Stimulated activated effector memory CD8-positive, alpha-beta T cell treated with anti-CD3 and anti-CD28 coated beads, Interleukin-12 subunit alpha, Interleukin-12 subunit beta, amount 100 ng/mL, for 72 hours (primary cell): ENCODE data around the gene PDIA4.
"Not testable (repeated sequence)": the region's sequence is repeated elsewhere in the genome, so short reads cannot be mapped to it uniquely, and the experiment has no call there.

Source experiments
- ATAC-seq: fragments of 150-1000 bp; cut with Tn5 transposase; 2 replicates; pipeline ENCODE4 v1.10.0; 2021
- DNase-seq, 2 donors: peaks; one replicate each; pipeline ENCODE4 v3.0.0; 2021 to 2022; ENCODE audit warnings: low spot score in 2 of 2
- H3K27ac Mint-ChIP-seq: one replicate; pipeline ENCODE4 v1.8.0; 2022; ENCODE audit warnings: mild to moderate bottlenecking, mixed read lengths
- H3K36me3 Mint-ChIP-seq: one replicate; pipeline ENCODE4 v1.8.0; 2022; ENCODE audit warnings: mild to moderate bottlenecking, mixed read lengths
- H3K4me1 Mint-ChIP-seq: one replicate; pipeline ENCODE4 v1.8.0; 2022; ENCODE audit warnings: mixed read lengths
- H3K4me3 Mint-ChIP-seq: one replicate; pipeline ENCODE4 v1.8.0; 2022; ENCODE audit warnings: mild to moderate bottlenecking, mixed read lengths
- H3K9me3 Mint-ChIP-seq: one replicate; pipeline ENCODE4 v1.8.0; 2022; ENCODE audit warnings: mixed read lengths

Gene PDIA4

DNA sequence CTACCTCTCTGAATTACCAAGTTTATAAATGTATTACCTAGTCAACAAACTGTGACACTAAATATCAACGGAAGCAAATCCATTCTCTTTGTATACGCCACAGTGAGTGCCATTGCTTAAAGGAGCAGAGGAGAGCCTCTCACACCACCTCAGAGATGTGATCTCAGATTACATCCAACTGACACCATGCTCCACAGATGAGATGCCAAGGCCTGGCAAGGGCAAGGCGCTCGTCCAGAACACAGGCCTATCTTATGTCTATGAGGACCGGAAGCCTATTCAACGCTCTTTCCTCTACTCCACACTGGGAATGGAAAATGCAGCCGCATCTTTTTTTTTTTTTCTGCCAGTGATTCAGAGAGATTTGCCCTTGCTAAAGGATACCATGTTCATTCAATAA is 11.4 kb downstream of the PDIA4 start:
- no peak for ATAC-seq
- Mint-ChIP-seq H3K4me3 (no peak overlapping the region), H3K27ac (peak overlapping the region; percentile 69), H3K36me3 (peaks cover 100% of the 10 kb centered on the region), H3K9me3 (no peaks in the 10 kb centered on the region), H3K4me1 (peaks cover 37% of the 10 kb centered on the region)
- DNase-seq: no peak

DNA sequence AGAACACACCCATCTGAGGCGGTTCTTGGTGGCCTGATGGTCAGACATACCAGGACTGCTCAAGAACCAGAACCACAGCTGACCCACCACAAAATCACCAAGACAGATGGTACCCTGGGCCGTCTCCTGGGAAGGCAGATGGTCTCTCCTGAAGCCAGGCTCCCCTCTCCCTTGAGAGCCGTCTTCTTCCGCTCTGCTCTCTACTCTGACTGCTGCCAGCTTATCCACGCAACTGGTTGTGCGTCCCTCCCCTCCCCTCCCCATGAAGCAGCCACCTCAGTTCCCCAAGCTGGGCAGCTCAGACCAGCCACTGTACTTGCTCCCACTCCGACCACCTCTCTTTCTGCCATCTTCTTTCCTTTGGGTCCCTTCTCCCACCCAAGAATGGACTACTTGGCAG is 14.0 kb downstream of the PDIA4 start:
- peaks cover 18% of the 10 kb centered on the region for H3K4me1 Mint-ChIP-seq
- H3K9me3 Mint-ChIP-seq: no peaks in the 10 kb centered on the region
- DNase-seq: no peak
- no peak for ATAC-seq
- H3K27ac Mint-ChIP-seq: peak overlapping the region; percentile 87
- H3K36me3 Mint-ChIP-seq: peaks cover 96% of the 10 kb centered on the region
- H3K4me3 Mint-ChIP-seq: no peak overlapping the region

DNA sequence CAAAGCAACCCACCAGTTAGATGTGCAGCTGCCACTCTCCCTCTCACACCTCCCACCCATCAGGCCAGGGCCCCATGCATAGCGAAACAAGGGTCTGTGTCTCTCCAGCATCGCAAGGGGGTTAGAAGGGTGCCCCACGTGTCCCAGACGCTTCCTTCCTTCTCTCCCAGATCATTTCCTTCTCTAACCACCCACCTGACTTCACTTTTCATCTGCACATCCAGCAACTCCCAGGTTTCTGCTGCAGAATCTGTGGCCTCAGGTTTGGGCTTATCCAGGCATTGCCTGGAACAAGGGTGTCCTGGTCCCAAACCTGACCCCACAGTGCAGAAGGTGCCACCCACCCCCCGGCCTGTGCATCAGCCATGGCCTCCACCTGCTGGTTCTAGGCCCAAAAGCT is 14.4 kb downstream of the PDIA4 start:
- Mint-ChIP-seq H3K9me3 (no peaks in the 10 kb centered on the region), H3K4me1 (peaks cover 18% of the 10 kb centered on the region), H3K36me3 (peaks cover 96% of the 10 kb centered on the region), H3K27ac (peak overlapping the region; percentile 87), H3K4me3 (no peak overlapping the region)
- DNase-seq (no peak), ATAC-seq (no peak)

DNA sequence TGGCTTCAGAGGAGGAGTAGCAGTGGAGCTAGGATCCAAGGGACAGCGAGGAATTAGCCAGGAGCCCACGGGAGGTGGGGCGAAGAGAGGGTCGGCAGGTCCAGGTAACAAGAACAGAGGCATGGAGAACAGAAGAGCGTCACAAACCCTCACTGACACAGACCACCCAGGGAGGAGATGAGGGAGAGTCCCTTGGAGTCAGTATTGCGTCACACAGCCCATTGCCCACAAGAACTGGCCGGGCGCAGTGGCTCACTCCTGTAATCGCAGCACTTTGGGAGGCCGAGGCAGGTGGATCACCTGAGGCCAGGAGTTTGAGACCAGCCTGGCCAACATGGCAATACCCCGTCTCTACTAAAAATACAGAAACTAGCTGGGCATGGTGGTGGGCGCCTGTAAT is 15.6 kb downstream of the PDIA4 start:
- Mint-ChIP-seq H3K4me1 (peaks cover 18% of the 10 kb centered on the region), H3K36me3 (peaks cover 96% of the 10 kb centered on the region), H3K27ac (peak overlapping the region; percentile 73)
- not testable (repeated sequence) for H3K4me3 Mint-ChIP-seq, DNase-seq, ATAC-seq, H3K9me3 Mint-ChIP-seq

DNA sequence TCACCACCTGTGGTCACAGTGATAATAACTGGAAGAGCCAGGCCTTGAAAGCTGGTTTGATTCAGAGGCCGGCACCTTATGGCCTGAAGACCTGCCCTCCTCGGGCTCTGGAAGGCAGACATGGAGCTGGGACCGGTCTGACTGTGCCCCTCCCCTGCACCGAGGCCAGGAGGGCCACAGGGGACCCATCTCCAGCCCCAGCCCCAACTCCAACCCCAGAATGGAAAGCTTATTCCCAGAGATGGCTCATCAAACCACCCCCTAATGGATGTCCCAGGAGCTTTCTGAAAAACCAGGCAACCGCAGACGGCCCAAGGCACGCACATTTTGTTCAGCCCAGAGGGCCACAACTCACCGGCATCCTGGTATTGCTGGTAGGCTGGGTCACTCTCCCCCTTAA is 16.8 kb downstream of the PDIA4 start:
- peaks cover 96% of the 10 kb centered on the region for H3K36me3 Mint-ChIP-seq
- H3K9me3 Mint-ChIP-seq: no peaks in the 10 kb centered on the region
- ATAC-seq: no peak
- peaks cover 18% of the 10 kb centered on the region for H3K4me1 Mint-ChIP-seq
- peak overlapping the region; percentile 73 for H3K27ac Mint-ChIP-seq
- no peak overlapping the region for H3K4me3 Mint-ChIP-seq
- no peak for DNase-seq

DNA sequence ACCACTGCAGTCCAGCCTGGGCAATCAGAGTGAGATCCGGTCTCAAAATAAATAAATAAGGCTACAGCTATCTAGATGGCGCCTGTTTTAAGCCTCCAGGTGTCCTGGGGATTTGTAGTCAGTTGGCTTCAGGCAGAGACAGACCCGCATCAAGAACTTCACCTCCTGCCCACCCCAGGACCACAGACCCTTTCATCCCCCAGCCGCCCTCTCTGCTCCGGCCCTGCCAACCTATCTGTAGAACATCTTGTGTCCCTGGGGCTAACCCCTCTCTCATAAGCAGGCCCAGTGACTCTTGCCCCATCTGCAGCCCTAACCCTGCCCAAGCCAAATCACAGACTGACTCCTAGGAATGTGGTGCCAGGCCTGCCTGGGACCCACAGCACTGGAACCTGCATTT is 17.9 kb downstream of the PDIA4 start:
- peak overlapping the region; percentile 12 for H3K27ac Mint-ChIP-seq
- H3K4me3 Mint-ChIP-seq: no peak overlapping the region
- peaks cover 96% of the 10 kb centered on the region for H3K36me3 Mint-ChIP-seq
- DNase-seq (no peak), ATAC-seq (no peak)
- no peaks in the 10 kb centered on the region for H3K9me3 Mint-ChIP-seq
- peaks cover 25% of the 10 kb centered on the region for H3K4me1 Mint-ChIP-seq

DNA sequence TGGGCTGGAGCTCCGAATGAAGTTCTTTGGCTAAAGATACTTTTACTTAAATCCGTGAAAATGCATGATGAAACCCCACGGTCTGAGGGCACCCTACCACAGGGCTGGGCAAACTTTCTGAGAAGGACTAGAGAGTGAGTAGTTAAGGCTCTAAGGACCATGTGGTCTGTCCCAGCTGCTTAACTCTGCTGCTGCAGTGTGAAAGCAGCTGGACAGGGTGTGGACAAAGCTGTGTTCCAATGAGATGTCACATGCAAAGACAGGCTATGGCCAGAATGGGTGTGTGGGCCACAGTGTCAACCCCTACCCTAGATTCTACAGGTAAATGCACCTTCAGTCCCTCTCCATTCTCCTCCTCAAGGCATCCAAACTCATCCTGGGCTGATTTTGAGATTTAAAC is 18.8 kb downstream of the PDIA4 start:
- Mint-ChIP-seq H3K9me3 (no peaks in the 10 kb centered on the region), H3K36me3 (peaks cover 96% of the 10 kb centered on the region), H3K27ac (no peak overlapping the region), H3K4me1 (peaks cover 22% of the 10 kb centered on the region), H3K4me3 (no peak overlapping the region)
- ATAC-seq: no peak
- DNase-seq: no peak

DNA sequence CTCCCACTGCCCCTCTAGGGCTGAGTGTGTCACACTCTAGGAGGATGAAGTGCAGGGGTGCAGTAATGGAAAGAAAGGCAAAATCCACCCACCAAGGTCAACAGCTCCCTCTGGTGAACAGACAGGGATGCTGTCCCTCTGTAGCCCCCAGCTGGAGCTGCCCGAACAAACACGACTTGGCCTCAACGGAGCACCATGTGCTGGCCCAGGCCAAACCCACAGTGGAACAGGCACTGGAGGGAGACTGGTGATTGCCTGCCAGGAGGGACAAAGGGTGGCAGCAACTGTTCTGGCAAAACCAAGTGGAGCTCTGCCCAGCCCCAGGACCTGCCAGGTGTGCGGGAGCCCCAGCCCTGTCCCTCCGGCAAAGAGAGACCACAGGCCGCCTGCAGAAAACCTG is 20.7 kb downstream of the PDIA4 start:
- Mint-ChIP-seq H3K36me3 (peaks cover 96% of the 10 kb centered on the region), H3K4me1 (peaks cover 16% of the 10 kb centered on the region), H3K4me3 (no peak overlapping the region), H3K27ac (peak overlapping the region; percentile 34), H3K9me3 (no peaks in the 10 kb centered on the region)
- DNase-seq (no peak), ATAC-seq (no peak)

DNA sequence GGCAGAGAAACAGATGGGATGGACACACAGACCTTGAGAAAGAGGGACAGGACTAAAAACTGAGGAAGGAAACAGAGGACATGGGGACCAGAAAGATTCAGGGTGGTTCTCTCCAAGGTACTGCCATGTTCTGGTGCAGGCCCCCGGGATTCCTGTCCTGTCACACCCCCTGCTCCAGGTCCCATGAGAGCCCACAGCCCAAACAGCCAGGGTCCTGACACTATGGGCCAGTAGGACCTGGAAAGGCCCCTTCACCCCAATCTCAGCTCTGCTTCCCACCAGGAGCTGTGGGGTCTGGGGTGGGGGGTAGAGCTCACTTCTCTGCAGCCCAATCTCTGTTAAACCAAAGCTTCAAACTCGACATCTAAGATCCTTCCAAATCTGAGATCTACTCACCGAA is 21.2 kb downstream of the PDIA4 start:
- Mint-ChIP-seq H3K27ac (peak overlapping the region; percentile 52), H3K36me3 (peaks cover 96% of the 10 kb centered on the region), H3K4me3 (no peak overlapping the region), H3K4me1 (peaks cover 12% of the 10 kb centered on the region), H3K9me3 (no peaks in the 10 kb centered on the region)
- ATAC-seq: no peak
- no peak for DNase-seq

DNA sequence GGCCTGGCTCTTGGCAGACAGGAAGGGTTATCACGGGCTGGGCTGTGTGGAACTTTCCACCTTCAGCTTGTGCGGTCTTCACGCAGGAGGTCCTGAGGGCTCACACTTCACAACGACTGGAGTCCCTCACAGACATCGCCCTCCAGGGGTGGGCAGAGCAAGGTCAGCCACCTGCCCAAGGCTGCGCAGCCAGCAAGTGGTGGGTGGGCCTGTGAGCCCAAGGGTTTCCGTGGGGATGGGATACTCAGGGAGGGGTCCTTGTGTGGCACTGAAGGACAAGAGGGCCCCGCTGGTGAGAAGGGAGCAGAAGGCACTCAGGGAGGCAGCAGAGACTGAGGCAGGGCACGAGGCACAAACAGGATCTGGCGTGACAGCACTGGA is 22.0 kb downstream of the PDIA4 start:
- Mint-ChIP-seq H3K4me1 (peaks cover 11% of the 10 kb centered on the region), H3K27ac (peak overlapping the region; percentile 52), H3K4me3 (no peak overlapping the region), H3K9me3 (no peaks in the 10 kb centered on the region), H3K36me3 (peaks cover 93% of the 10 kb centered on the region)
- ATAC-seq (peak; percentile 5), DNase-seq (no peak)

DNA sequence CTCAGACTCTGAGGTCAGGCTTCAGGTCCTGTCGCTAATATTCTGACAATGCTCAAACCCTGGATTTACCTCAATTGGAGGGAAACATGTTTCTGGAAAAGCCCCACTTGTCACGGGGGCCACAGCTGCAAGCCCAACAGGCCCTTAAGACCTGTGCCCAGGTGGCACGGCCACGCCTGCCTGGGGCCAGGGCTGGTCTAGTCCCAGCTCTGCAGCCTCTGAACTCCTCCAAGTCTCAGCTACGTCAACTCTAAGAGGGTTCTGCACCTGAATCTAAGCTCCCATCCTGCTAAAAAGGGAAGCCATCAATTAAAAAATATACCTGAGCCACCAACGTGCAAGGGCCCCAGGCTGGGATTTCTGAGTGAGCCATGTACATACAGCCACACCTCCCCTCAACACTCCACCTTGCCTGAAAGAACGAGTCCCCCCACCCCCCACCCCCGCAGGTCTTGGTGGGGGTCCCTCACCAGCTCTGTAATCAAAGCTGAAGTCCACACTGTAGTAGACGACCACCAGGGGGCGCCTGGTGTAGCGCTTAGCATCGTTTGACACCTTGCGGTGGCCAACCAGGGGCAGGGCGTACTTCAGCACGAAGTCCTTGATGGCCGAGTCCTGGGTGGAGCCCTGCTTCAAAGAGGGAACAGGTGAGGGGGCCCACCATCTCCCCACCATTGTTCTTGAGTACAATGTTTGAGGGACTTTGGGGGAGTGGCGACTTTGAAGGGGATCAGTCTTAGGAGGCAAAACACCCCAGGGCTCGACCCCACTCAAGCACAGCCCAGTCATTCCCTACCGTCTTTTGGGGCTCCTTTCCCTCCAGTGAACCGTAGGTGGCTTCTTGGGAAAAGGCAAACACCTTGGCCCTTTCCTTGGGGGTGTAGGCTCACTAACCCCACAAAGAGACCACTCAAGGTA is 22.6 kb downstream of the PDIA4 start:
- Mint-ChIP-seq H3K4me1 (peaks cover 11% of the 10 kb centered on the region), H3K9me3 (no peaks in the 10 kb centered on the region), H3K36me3 (peaks cover 87% of the 10 kb centered on the region), H3K27ac (peak overlapping the region; percentile 61), H3K4me3 (no peak overlapping the region)
- DNase-seq: peak; percentile 72 to 89
- ATAC-seq: peak; percentile 86

DNA sequence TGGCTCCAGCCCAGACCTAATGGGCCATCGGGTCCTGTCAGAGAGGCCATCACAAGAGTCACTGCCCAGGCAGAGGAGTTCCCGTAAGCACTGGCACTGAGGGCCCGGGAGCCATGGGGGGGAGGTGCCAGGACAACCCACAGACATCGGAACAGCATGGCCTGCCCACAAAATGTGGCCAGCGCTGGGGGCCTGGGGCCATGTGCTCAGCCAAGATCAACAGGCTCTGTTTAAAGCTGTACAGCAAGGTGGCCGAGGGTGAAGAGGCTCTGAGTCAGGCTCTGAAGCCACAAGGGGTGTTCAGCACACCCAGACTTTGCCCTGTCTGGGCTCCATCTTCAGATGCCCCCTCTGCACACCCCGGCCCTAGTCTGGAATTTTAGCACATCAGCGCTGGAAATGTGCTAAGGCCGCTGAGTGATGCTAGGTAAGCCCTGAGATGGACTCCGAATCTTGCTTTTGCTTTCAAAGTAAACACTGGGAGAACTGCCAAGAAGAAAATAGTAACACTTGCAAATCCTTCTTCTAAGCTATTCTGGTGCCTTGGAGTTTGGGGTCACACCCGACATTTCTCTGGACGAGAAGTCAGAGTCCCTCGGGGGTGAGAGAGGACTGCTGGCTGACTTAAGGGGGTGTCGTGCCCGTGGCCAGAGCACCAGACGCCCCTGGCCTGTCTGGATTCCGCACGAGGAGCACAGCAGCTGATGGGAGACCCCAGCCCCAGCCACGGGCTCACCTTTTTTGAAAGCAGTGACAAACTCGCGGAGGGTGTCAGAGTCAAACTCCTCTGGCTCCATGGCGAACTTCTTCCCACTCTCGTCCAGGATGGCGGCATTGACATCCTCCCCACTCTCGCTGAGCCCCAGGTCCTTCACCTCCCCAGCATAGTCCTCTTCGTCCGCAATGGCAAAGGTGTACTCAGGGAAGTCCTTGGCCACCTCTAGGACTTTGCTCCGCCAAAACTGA is 23.6 kb downstream of the PDIA4 start:
- H3K36me3 Mint-ChIP-seq: peaks cover 80% of the 10 kb centered on the region
- no peaks in the 10 kb centered on the region for H3K9me3 Mint-ChIP-seq
- peaks cover 11% of the 10 kb centered on the region for H3K4me1 Mint-ChIP-seq
- no peak overlapping the region for H3K4me3 Mint-ChIP-seq
- ATAC-seq (no peak), DNase-seq (no peak)
- no peak overlapping the region for H3K27ac Mint-ChIP-seq

DNA sequence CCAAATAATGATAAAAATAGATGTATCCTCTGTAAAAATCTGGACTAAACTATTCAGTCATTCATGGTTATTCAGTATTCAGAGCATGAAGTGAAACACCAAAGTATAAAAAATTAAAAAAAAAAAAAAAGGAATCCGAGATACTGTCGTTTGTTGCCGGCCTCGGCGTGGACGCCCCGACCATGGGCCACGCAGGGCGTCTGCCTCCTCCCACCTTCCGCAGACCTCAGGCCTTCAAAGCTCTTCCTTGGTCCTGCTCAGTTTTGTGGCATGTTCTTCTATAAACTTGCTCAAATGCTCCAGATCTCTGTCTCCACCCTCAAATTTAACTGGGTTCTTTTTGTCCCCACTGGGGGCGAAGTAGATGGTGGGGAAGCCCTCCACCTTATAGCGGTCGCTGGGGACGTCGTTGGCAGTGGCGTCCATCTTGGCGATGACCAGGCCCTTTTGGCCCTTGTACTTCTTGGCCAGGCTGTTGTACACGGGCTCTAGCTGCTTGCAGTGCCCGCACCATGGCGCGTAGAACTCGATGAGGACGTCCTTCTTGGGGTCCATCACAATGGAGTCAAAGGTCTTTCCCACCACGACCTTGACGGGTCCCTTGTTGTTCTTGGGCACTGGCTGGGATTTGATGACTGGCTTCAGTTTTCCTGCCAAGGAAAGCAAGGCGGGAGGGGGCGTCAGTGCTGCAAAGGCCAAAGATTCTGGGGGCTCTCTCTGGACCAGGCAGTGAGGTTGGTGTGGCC is 24.6 kb downstream of the PDIA4 start:
- Mint-ChIP-seq H3K9me3 (no peaks in the 10 kb centered on the region), H3K36me3 (peaks cover 71% of the 10 kb centered on the region), H3K4me1 (peaks cover 11% of the 10 kb centered on the region), H3K27ac (peak overlapping the region; percentile 80), H3K4me3 (no peak overlapping the region)
- no peak for DNase-seq
- no peak for ATAC-seq

DNA sequence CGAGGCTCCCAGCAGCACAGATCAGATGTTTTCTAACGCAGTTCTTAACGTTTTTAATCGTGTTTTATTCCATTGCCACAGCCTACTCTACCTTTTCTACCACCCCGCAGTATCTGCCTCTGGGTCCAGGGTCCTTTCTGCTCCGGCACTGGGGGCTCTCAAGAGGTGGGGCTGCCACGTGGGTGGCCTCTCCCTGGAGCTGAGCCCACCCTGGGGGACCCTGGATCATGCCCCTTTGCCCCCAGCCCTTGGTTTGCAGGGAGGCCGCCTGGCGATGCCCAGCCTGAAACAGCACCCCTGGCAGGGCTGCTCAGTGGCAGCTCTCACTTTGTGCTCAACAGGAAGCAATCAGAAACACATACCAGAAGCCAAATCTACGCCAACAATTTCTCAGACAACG is 25.3 kb downstream of the PDIA4 start:
- Mint-ChIP-seq H3K4me3 (no peak overlapping the region), H3K4me1 (peaks cover 11% of the 10 kb centered on the region), H3K9me3 (no peaks in the 10 kb centered on the region), H3K36me3 (peaks cover 64% of the 10 kb centered on the region), H3K27ac (no peak overlapping the region)
- no peak for ATAC-seq
- no peak for DNase-seq

DNA sequence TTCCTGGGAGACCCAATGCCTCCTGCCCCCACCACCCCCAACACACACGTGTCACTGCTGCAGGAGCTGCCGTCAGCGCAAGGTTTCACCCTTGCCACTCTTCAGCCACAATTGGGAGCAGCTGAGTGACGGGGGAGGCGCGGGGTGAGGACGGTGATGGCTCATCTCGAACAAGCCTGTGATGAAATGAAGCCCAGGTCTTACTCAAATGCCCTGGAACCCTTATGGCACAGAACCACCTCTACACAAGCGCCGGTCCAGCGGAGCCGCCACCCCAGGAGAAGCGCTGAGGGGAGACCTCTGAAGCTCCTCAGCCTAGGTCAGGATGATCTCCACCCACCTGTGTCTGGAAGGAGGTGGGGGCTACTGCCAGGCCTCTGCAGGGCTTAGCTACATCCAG is 25.7 kb downstream of the PDIA4 start:
- H3K27ac Mint-ChIP-seq: no peak overlapping the region
- no peaks in the 10 kb centered on the region for H3K9me3 Mint-ChIP-seq
- H3K4me1 Mint-ChIP-seq: peaks cover 11% of the 10 kb centered on the region
- H3K36me3 Mint-ChIP-seq: peaks cover 59% of the 10 kb centered on the region
- ATAC-seq (no peak), DNase-seq (no peak)
- H3K4me3 Mint-ChIP-seq: no peak overlapping the region
